GM10847 (cell line): ENCODE measurements around the gene PHC3.

Experiments used
- POLR2A ChIP-seq: IDR thresholded peaks from 2 replicates; pipeline ENCODE4 v1.6.1; 2011; ENCODE audit not compliant: insufficient read length; ENCODE audit errors: extremely low read depth

PHC3 gene

DNA sequence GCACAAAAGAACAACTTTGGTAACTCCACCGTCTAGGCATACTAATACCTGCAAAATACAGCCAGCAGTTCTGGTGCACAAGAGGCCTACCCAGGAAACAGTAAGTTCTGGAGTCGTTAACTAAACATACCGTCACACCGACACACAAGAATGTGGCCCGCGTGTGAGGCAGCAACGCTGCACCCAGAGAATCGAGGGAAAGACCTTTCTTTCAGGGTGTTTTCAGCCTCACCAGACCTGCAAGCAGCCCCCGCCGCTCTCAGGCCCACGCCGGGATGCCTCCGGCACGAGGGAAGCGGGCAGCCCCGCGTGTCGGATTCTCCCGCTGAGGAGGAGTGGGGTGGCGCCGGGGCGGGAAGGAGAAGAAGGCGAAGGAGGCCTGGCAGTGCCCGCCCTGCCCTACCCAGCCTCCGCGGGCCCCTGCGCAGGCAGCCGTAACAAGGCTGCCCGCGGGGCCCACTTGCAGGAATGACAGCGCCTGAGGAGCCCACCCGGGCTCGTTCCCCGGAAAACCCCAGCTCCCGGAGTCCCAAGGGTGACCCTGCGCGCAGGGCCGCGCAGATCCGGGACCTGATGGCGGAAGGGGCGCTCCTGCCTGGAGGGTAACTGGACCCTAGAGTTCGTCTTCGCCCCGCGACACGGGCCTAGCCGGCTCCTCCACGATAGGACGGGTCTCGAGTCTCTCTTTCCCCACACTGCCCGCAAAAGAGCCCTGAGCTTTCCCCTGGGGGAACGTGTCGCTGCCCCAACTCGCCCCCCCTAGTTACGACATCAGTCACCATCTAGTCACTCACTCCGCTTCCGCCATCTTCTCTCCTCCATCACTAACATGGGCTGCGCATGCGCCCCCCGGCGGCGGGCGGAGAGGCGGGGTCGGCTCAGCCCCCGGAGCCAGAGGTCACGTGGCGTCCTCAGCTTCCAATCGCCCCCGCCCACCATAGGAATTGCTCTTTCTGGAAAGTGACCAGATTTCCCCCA, at the start of gene PHC3:
PHC3 (minus strand) TSS at position 826 of the 978 bp plus-strand sequence; CDS start at position 808, 18 bp downstream.
- peak; percentile 72 for TF ChIP-seq POLR2A

DNA sequence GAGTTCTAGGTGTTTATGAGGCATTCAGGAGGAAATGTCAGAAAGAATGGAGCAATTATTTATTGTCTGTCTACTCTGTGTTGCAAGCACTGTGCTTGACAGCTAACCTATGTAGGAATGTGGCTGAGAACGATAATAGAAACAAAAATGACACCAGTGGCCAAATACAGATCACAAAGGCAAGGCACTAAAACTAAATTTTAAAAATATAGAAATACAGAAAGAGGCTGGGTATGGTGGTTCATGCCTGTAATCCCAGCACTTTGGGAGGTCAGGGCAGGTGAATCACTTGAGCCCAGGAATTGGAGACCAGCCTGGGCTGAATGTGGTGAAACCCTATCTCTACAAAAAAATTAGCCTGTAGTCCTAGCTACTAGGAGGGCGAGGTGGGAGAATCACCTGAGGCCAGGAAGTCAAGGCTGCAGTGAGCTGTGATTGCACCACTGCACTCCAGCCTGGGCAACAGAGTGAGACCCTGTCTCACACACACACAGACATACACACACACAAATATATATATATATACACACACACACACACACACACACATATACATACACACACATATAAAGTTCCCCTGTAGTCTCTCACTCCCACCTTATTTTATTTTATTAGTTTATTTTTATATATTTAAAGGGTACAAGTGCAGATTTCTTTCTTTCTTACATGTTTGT, 46.7 kb upstream of the PHC3 start:
- no peak for TF ChIP-seq POLR2A

GRCh38 chr3:170226426-170226960, 45.0 kb upstream of the PHC3 start:
- no peak for TF ChIP-seq POLR2A

DNA sequence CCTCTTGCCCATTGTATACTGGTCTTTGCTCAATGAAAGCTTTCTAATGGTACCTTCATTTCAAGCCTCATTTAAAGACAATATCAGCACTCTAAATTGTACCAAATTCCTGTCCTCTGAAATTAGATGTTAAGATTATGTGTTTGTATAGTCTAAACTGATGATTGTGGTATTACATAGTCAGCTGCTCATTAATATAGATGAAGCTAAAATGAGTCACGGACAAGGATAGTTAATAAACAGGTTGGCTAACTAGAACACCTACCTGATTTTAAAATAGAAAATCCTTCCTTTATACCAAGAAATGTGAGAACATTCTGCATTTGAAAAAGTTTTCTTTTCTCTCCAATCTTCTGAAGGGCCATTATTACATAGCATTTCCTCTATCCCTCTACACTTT, 43.6 kb upstream of the PHC3 start:
- TF ChIP-seq POLR2A, result no peak

DNA sequence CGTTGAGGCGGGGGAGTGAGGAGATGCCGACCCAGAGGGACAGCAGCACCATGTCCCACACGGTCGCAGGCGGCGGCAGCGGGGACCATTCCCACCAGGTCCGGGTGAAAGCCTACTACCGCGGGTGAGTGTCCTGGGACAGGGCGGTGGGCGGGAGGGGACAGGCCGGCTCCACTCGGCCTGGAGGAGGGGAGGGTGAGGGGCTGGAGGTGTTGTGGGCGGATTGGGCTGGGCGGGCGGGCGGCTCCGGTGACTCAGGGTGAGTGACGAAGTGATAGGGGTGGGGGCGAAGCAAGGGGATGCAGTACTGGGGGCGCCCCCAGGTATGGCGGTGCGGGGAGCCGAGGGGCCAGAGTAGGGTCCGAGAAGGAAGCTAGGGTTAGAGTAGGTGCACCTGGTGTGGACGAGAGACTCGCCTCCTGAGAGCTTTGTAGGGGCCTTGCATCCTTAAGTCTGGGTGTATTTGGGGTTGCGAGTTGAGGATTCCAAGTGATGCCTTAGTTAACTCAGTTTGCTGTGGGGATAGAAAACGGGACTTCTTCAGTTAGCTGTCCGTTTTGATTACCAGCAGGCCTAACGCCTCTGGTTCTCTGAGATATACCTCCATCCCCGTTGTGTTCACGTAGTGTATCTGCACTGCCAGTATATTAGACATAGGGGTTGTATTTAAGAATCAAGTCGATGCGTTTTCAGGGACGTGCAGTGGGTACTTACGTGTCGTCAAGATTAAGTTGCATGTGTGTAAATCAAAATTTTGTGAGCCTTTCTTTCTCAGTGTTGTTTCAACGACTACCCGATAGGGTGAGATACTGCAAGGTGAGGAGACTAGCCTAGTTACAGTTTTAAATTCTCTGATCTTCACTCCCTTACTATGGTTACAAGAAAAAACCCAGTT, 41.4 kb upstream of the PHC3 start:
- TF ChIP-seq POLR2A, result no peak

GRCh38 chr3:170221924-170222646, 40.6 kb upstream of the PHC3 start, which contains the start of gene PRKCI:
PRKCI (plus strand) TSS chr3:170222424; CDS start chr3:170222670, 246 bp downstream.
- peak; percentile 55 for TF ChIP-seq POLR2A

DNA sequence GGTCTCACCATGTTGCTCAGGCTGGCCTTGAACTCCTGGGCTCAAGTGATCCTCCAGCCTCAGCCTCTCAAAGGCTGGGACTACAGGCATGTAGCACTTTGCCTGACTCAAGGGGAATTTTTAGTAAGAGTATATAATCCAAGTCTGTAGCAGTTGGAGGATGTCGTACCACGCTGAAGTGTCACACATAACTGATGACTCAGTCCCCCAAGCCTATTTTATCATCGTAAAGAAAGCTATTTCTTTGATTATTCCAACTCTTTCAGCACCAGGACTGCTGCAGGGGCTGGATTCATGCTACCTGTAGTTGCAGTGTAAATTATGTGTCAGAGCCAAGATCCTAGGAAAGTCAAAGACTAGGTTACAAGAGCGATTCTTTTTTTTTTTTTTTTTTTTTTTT, 39.3 kb upstream of the PHC3 start:
- no peak for TF ChIP-seq POLR2A

DNA sequence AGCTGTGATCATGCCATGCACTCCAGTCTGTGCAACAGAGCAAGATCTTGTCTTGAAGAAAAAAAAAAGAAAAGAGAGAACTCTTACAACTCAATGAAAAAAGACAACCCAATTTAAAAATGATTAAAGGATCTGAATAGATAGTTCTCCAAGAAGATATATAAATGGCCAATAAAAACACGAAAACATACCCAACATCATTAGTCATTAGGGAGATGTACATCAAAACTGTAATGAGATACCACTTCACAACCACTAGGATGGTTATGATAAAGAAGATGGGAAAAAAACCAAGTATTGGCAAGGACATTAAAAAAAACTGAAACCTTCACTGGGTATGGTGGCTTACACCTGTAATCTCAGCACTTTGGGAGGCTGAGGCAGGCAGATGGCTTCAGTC, 38.3 kb upstream of the PHC3 start:
- no peak for TF ChIP-seq POLR2A

DNA sequence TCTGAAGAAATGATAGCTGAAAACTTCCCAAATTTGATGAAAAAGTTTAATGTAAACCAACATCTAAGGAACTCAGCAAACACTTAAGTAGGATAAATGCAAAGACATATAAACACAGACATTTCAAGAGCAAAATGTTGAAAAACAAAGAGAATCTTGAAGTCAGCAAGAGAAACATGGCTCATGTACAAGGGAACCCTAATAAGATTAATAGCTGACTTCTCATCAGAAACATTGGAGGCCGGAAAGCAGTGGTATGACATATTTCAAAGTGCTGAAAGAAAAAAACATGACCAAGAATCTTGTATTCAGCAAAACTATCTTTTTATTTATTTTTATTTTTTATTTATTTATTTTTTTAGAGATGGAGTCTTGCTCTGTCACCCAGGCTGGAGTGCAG, 30.1 kb upstream of the PHC3 start:
- TF ChIP-seq POLR2A, result no peak

GRCh38 chr3:170207717-170208116, 26.2 kb upstream of the PHC3 start:
- TF ChIP-seq POLR2A, result no peak

GRCh38 chr3:170205302-170205701, 23.8 kb upstream of the PHC3 start:
- no peak for TF ChIP-seq POLR2A

DNA sequence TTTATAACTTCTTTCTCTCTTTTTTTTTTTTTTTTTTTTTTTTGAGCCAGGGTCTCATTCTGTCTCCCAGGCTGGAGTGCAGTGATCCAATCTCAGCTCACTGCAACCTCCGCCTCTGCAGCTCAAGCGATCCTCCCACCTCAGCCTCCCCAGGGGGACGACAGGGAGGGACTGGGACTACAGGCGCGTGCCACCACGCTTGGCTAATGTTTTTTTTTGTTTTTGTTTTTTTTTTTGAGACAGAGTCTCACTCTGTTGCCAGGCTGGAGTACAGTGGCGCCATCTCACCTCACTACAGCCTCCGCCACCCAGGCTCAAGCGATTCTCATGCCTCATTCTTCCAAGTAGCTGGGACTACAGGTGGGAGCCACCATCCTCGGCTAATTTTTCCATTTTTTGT, 23.0 kb upstream of the PHC3 start:
- TF ChIP-seq POLR2A, result no peak

DNA sequence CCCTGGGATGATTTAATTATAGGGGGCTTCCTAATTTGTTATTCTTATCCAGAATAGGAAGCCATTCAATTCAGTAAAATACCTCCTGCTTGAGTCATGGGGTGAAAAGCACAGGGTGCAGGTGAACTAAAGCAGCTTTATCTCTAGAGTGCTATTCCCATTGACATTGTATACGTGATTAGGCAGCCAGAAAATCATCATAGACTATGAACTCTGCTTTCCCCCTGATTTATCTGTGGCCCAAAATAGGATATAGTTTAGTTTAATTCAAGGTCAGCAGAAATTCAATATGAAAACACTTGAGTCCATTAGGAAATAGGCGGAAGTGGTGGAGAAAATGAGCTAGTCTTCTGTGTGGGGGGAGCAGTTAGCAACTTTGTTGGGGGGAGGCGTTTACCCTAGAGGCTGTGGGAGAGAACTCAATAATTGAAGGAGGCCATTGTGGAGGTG, 22.5 kb upstream of the PHC3 start:
- TF ChIP-seq POLR2A, result no peak

GRCh38 chr3:170203457-170203856, 21.9 kb upstream of the PHC3 start:
- no peak for TF ChIP-seq POLR2A
